SU-DHL-6 (cell line): ENCODE data around the gene ACBD5.

Experiments
- H2AFZ ChIP-seq: fragments of 200-600 bp; sonication (generic); 2 replicates; pipeline ENCODE4 v1.6.1; 2014; ENCODE audit warnings: low read depth, mild to moderate bottlenecking, moderate library complexity, mixed read lengths, antibody characterized with exemption, low read length; ENCODE audit not compliant: severe bottlenecking
- H3F3A ChIP-seq: fragments of 200-600 bp; shearing (Covaris generic); 2 replicates; pipeline ENCODE4 v1.6.0; 2016; ENCODE audit warnings: antibody characterized with exemption, mild to moderate bottlenecking; ENCODE audit not compliant: insufficient read depth
- H3K27ac ChIP-seq: fragments of 200-600 bp; sonication (generic); 2 replicates; pipeline ENCODE4 v1.5.1; 2016; ENCODE audit warnings: low read depth, mild to moderate bottlenecking, low read length, moderate library complexity, mixed read lengths
- H3K27me3 ChIP-seq: fragments of 200-600 bp; sonication (generic), shearing (Covaris generic); 2 replicates; pipeline ENCODE4 v1.6.0; 2014; ENCODE audit warnings: mild to moderate bottlenecking, low read length
- H3K36me3 ChIP-seq: fragments of 200-600 bp; sonication (generic); 2 replicates; pipeline ENCODE4 v1.6.1; 2014; ENCODE audit warnings: mild to moderate bottlenecking, low read length, mixed read lengths
- H3K4me2 ChIP-seq: fragments of 300-600, 200-600 bp; shearing (Covaris generic), sonication (generic); 2 replicates; pipeline ENCODE4 v1.6.0; 2014; ENCODE audit warnings: low read length, low read depth, mild to moderate bottlenecking; ENCODE audit not compliant: poor library complexity, severe bottlenecking
- H3K4me3 ChIP-seq: fragments of 200-600 bp; sonication (generic); 2 replicates; pipeline ENCODE4 v1.5.1; 2014; ENCODE audit warnings: antibody characterized with exemption, low read length, mild to moderate bottlenecking, mixed read lengths; ENCODE audit not compliant: insufficient read depth, poor library complexity, severe bottlenecking
- H3K79me2 ChIP-seq: fragments of 200-600 bp; sonication (generic); 2 replicates; pipeline ENCODE4 v1.6.1; 2014; ENCODE audit warnings: mild to moderate bottlenecking, low read length, moderate library complexity; ENCODE audit not compliant: insufficient read depth
- H3K9ac ChIP-seq: fragments of 200-600 bp; sonication (generic); 2 replicates; pipeline ENCODE4 v1.7.0; 2014; ENCODE audit warnings: mild to moderate bottlenecking, low read length
- H3K9me2 ChIP-seq: fragments of 200-600 bp; sonication (generic); replicated peaks from 2 replicates; pipeline ENCODE4 v1.6.1; 2014; ENCODE audit warnings: low read length; ENCODE audit not compliant: insufficient read depth
- H3K9me3 ChIP-seq: fragments of 200-600 bp; sonication (generic); 2 replicates; pipeline ENCODE4 v1.6.1; 2014; ENCODE audit warnings: low read length, mixed read lengths; ENCODE audit not compliant: insufficient read depth
- H4K20me1 ChIP-seq: fragments of 200-600 bp; sonication (generic); 2 replicates; pipeline ENCODE4 v1.6.1; 2014; ENCODE audit warnings: low read depth, mild to moderate bottlenecking, antibody characterized with exemption, low read length, moderate library complexity, mixed read lengths
- EZH2phosphoT487 ChIP-seq: fragments of 200-600 bp; sonication (generic), shearing (Covaris generic); conservative IDR thresholded peaks from 2 replicates; pipeline ENCODE4 v1.6.1; 2018; ENCODE audit warnings: mild to moderate bottlenecking, antibody characterized with exemption, low read length, moderate library complexity, mixed read lengths
- TF ChIP-seq, protein P1 (sequence below): fragments of 200-600 bp; sonication (generic); IDR thresholded peaks from one replicate; pipeline ENCODE4 v1.5.1; 2017; ENCODE audit warnings: antibody characterized with exemption, mild to moderate bottlenecking, low read length, moderate library complexity; ENCODE audit not compliant: insufficient read depth, poor library complexity, severe bottlenecking

ACBD5 gene

DNA sequence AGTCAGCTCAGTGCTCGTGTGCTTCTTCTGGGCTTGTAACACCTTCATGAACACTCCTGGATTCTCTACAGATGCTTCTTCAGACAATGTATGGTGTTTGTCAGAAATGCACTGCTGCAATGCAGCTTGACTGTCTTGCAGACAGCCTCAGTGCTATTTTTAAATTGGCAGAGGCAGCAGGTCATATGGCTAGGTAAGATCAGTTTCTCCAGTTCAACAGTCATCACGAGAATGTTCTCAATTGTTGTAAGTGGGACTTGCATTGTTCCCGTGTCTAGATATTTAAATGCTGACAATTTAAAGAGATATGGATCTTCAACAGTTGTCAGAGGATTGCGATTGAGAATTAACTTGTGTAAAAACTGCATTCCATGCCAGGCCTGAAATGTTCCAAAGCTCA is 7.6 kb upstream of the ACBD5 start:
- Histone ChIP-seq H3K36me3 (no peaks in the 10 kb centered on the region), H3K9ac (no peak overlapping the region), H3K4me3 (no peak overlapping the region), H3K9me3 (no peaks in the 10 kb centered on the region), H3F3A (peaks cover 16% of the 10 kb centered on the region), H2AFZ (no peak overlapping the region), H3K4me2 (no peak overlapping the region), H3K27me3 (no peaks in the 10 kb centered on the region), H3K79me2 (no peaks in the 10 kb centered on the region), H3K27ac (no peak overlapping the region), H4K20me1 (no peaks in the 10 kb centered on the region), H3K9me2 (no peaks in the 10 kb centered on the region)
- no peak for TF ChIP-seq EZH2phosphoT487
- TF ChIP-seq, protein P1, sequence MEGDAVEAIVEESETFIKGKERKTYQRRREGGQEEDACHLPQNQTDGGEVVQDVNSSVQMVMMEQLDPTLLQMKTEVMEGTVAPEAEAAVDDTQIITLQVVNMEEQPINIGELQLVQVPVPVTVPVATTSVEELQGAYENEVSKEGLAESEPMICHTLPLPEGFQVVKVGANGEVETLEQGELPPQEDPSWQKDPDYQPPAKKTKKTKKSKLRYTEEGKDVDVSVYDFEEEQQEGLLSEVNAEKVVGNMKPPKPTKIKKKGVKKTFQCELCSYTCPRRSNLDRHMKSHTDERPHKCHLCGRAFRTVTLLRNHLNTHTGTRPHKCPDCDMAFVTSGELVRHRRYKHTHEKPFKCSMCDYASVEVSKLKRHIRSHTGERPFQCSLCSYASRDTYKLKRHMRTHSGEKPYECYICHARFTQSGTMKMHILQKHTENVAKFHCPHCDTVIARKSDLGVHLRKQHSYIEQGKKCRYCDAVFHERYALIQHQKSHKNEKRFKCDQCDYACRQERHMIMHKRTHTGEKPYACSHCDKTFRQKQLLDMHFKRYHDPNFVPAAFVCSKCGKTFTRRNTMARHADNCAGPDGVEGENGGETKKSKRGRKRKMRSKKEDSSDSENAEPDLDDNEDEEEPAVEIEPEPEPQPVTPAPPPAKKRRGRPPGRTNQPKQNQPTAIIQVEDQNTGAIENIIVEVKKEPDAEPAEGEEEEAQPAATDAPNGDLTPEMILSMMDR = no peak

DNA sequence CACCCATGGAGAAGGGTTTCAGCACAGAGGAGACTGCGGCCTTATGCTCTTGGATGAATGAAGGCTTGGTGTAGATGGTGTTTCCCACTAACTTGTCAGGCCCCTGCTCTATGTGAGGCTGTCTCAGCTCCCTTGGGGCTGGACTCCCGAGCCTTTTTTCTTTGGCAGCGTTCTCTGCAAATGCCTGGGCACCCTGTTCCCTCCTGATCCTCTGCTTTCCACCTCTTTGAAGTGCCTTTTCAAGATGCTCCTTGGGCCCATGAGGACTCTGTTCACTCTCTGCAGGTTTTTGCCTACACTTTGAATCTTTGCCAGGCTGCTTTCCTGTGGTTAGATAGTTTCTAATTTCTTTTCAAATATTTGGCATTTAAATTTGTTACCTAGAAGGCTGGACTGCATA is 6.8 kb upstream of the ACBD5 start:
- no peak overlapping the region for H3K4me2 ChIP-seq
- H3K27me3 ChIP-seq = no peaks in the 10 kb centered on the region
- H3K36me3 ChIP-seq = no peaks in the 10 kb centered on the region
- no peak overlapping the region for H3K4me3 ChIP-seq
- no peak overlapping the region for H3K9ac ChIP-seq
- no peaks in the 10 kb centered on the region for H3K79me2 ChIP-seq
- peaks cover 21% of the 10 kb centered on the region for H3F3A ChIP-seq
- H3K9me2 ChIP-seq = no peaks in the 10 kb centered on the region
- H3K9me3 ChIP-seq = no peaks in the 10 kb centered on the region
- H3K27ac ChIP-seq = no peak overlapping the region
- no peak overlapping the region for H2AFZ ChIP-seq
- H4K20me1 ChIP-seq = no peaks in the 10 kb centered on the region
- TF ChIP-seq, protein P1 = no peak
- TF ChIP-seq EZH2phosphoT487 = no peak

DNA sequence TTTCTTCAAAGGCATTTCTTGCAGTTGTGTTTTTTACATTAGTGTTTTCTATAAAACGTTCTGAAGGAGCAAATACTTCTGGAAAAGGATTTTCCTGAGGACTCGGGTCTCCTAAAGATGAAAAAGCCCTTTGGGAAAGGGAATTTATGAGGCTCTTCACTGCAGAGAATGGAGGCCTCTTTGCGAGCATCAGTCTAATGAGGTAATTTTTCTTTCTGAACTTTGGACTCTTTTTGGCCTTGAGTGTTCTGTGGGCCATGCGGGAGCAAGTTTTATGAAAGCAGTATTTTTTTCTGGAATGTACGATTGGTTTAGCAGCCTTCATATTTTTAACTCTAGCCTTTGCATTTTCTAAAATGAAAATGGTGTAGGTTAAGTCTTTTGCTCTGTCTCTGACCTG is 6.4 kb upstream of the ACBD5 start:
- H4K20me1 ChIP-seq = no peaks in the 10 kb centered on the region
- H3K36me3 ChIP-seq = no peaks in the 10 kb centered on the region
- peaks cover 26% of the 10 kb centered on the region for H3F3A ChIP-seq
- no peaks in the 10 kb centered on the region for H3K9me3 ChIP-seq
- H2AFZ ChIP-seq = no peak overlapping the region
- no peaks in the 10 kb centered on the region for H3K9me2 ChIP-seq
- TF ChIP-seq, protein P1 = no peak
- H3K79me2 ChIP-seq = no peaks in the 10 kb centered on the region
- H3K4me2 ChIP-seq = no peak overlapping the region
- no peaks in the 10 kb centered on the region for H3K27me3 ChIP-seq
- H3K27ac ChIP-seq = no peak overlapping the region
- H3K4me3 ChIP-seq = no peak overlapping the region
- no peak overlapping the region for H3K9ac ChIP-seq

DNA sequence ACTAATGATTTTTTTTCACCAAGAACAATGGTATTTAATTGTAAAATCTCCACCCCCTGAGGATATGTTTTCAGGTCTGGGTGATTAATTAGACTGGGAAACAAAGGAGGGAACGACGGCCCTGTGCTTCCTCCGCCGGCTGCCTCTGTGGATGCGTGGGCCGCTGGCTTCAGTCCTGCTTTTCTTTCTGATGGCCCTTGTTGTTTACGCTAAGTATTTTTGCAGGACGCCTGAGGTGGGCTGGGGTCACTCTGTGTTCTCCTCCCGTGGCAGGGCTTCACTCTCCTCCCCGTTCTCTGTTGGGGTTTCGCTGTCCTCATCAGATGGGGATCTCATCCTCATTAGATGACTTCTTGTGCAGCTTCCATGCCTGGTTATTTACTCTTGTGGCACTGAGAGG is 5.2 kb upstream of the ACBD5 start:
- no peak overlapping the region for H3K4me3 ChIP-seq
- H2AFZ ChIP-seq = no peak overlapping the region
- H3K9me2 ChIP-seq = no peaks in the 10 kb centered on the region
- no peak overlapping the region for H3K27ac ChIP-seq
- H3K79me2 ChIP-seq = no peaks in the 10 kb centered on the region
- H3K36me3 ChIP-seq = no peaks in the 10 kb centered on the region
- TF ChIP-seq, protein P1 = no peak
- no peak for TF ChIP-seq EZH2phosphoT487
- H3K27me3 ChIP-seq = no peaks in the 10 kb centered on the region
- no peak overlapping the region for H3K4me2 ChIP-seq
- H3K9me3 ChIP-seq = no peaks in the 10 kb centered on the region
- H4K20me1 ChIP-seq = no peaks in the 10 kb centered on the region
- peaks cover 35% of the 10 kb centered on the region for H3F3A ChIP-seq
- no peak overlapping the region for H3K9ac ChIP-seq
